B cell (primary cell): Measurements from ENCODE around the gene DLG2.

Source experiments
- CTCF ChIP-seq: fragments of 200-600 bp; IDR thresholded peaks from one replicate; pipeline ENCODE4 v1.8.0; 2022; ENCODE audit warnings: antibody characterized with exemption, mild to moderate bottlenecking
- EZH2 ChIP-seq: IDR thresholded peaks from 2 replicates; pipeline ENCODE4 v1.6.1; 2012; ENCODE audit warnings: borderline replicate concordance, low read depth, mild to moderate bottlenecking, moderate library complexity, low read length; ENCODE audit not compliant: insufficient read depth, poor library complexity, severe bottlenecking

- no peak for TF ChIP-seq EZH2
- TF ChIP-seq CTCF: no peak
Observed at GRCh38 chr11:84751371-84751770, 875.8 kb downstream of the DLG2 start.
